CD4-positive, alpha-beta T cell treated with Interleukin-4 for 4 hours (primary cell): ENCODE measurements around the gene IDI1.
A peak's percentile ranks its signal among the peaks of the same experiment; 100 is the strongest.
"Not testable (repeated sequence)": the region's sequence is repeated elsewhere in the genome, so short reads cannot be mapped to it uniquely, and the experiment has no call there.

Experiments
- DNase-seq: peaks from one replicate; pipeline ENCODE4 v3.0.0-alpha.2; 2020

IDI1 gene

DNA sequence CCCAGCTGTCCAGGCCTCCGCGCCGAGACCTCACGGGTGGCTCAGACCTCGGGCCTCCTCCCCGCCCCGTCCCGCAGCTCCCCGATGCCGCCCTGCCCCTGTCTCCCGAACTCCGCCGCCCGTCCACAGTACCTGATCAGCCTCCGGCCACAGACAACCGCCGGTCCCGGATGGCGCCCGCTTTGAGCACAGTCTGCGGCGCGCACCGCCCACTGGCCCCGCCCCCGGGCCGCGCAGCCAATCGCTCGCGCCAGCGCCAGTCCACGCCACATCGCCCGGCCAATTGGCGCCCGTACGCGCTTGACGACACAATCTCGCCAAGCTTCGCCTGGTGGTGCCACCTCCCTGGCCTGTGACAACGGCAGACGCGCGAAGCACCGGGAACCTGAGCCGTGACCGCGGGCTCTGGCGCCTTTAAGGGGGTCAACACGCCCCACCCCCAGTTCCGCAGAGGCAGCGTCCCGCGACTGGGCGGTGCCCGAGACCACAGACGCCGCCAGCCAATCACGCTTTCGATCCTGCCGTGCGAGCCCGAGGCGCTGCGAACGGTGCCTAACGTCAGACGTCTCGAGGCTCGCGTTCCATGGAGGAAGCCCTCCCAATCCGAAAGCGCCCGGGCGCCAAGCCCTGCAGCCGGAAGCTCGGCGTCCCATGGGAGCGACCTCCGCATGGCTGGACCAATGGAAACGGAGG, at the start of gene IDI1:
Gene IDI1, minus strand, starts transcription at position 388 of the 693 bp plus-strand sequence. Its CDS starts 116 bp downstream, at position 272.
- DNase-seq = peak; percentile 96

DNA sequence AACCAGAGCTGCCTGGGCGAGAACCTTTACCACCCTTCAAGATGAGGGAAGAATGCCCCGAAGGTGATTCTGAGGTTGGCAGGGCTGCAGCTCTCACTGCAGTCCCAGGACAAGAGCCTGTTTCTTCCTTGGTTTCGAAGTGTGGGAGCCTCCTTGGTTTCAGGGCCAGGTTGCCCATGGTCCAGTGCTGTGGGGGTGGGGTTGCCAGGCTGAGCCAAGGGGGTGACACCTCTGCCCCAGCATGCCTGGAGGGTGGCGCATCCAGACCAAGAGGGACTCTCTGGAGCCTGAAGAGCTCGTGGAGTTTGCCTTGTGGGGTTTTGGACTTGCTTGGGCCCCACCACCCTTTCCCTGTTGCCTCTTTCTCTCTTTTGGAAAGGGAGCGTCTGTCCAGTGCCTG, 48.5 kb upstream of the IDI1 start:
- no peak for DNase-seq

DNA sequence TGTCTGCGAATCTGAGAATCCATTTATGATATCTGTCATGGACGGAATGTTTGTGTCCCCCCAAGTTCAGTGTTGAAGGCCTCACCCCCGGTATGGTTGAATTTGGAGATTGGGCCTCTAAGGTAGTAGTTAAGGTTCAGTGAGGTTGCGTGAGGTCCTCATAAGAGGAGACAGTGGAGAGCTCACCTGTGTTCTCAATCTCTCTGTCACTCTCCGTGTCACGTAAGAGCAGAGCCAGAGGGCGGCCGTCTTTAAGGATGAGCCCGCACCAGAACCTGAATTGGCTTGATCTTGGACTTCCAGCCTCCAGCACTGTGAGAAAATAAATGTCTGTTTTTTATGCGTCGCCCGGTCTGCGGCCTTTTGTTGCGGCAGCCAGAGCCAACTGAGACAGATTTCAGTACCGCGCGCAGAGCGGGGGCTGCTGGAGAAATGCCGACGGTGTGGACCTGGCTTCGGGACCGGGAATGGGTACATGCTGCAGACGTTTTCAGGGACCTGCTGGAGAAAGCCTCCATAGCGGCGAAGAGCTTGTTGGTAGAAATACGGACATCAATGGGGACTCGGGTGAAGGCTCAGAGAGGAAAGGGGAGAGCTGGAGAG, 47.5 kb upstream of the IDI1 start:
- DNase-seq = no peak

DNA sequence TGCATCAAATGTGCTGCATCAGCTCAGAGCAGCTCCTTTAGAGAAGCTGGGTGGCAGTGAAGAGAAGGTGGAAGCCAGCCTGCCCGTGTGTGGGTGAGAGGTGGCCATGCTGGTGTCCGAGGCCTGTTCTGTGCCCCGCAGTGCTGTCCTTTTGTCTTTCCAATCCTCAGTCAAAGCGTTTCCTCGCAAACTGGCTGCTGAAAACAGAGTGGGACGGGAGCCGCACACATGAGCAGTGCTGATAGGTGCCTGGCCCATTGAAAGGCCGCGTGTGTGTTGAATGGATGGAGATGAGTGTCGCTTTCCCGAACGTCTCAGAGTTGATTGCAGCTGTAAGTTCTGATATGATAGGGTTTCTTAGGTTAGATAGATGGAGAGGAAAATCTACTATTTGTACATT, 46.6 kb upstream of the IDI1 start:
- DNase-seq = no peak

DNA sequence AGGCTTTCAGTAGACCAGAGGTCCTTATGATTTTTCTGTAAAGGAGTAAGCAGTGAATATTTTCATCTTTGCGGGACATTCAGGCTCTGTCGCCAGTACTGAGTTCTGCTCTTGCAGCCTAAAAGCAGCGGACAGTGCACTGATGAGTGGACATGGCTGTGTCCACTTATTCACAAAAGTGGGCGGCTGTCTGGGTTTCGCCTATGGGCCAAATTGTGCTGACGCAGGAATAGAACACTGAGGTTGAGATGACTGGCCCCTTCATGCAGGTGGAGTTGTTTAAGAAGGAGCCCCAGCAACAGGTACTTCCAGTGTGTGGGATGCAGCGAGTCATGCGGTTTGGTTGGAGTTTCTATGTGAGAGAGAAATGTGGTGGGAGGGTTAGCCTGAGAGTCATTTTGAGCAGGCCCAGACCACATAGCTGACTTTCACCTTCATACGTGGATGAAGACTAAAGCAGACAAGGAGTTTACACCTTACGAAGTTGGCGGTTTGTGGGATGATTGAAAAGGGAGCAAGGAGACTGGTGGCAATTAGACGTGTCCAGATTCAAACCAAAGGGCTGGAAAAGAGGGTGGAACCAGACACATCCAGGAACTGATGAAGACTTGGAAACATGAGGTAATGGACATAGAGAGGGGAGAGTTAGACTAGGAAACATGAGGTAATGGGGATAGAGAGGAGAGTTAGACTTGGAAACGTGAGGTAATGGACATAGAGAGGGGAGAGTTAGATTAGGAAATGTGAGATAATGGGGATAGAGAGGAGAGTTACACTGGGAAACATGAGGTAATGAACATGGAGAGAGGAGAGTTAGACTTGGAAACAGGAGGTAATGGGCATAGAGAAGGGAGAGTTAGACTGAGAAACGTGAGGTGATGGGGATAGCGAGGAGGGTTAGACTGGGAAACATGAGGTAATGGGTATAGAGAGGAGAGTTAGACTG, 45.5 kb upstream of the IDI1 start:
- no peak for DNase-seq

DNA sequence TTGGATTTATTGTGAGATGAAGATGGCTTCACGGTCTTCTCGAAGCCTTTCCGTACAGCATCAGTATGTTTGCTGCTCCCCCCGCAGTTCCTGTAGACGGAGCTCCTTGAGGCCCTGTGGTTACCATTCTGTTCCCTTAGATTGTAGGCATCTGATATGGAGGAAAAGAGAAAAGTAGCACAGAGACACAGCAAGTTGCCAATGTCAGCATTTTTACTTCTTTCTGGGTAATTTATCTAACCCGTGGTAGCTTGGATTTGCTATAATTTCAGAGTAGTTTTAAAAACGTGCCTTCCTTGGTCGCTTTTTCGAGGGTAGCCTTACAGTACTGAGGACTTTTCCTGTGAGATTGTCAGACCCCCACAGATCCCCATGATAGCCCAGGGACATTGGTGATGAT, 44.8 kb upstream of the IDI1 start:
- DNase-seq = no peak

DNA sequence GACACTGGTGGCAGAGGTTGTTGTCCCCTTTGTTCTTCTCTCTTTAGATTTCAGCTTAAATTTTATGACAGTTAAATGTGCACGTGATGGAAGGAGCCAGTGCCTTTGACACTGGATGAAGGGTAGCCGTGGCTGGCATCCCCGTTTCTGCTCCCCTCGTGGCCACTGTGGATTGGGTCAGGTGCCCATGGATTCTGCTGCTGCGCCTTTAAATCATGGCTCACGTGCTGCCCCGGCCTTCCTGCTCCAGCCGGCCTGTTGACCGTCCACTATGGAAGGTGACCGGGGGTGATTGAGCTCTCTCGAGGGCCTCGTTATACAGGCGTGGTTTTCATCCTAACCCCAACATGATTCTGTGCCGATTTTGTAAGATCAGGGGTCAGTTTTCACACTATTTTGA, 41.8 kb upstream of the IDI1 start:
- no peak for DNase-seq

DNA sequence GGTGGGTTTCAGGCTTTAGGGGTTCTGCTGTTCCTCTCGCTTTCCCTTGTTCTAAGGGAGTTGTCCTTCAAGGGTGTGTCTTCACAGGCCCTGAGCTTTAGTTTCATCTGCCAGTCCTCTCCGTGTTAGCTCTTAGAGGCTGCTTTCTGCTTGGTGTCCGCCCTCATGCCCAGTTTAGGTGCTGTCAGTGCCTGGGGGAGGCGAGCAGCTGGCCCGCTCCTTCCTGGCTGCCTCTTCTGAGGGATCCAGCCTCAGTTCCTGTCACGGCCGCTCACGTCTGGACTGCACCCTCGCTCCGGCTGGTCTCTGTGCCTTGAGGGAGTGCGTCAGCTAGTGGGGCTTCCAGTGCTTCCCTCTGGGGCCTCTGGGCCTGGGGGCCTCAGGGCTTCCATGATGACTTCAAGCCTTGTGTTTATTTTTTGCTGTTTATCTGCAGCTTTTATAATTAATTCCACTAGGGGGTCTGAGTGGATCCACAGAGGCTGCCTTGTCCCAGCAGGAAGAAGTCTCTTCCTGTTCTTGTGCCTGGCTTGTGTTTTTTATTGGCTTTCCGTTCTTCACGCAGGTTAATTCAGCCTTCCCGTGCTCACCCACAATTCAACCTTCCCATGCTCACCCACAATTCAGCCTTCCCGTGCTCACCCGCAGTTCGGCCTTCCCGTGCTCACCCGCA, 40.2 kb upstream of the IDI1 start:
- no peak for DNase-seq

DNA sequence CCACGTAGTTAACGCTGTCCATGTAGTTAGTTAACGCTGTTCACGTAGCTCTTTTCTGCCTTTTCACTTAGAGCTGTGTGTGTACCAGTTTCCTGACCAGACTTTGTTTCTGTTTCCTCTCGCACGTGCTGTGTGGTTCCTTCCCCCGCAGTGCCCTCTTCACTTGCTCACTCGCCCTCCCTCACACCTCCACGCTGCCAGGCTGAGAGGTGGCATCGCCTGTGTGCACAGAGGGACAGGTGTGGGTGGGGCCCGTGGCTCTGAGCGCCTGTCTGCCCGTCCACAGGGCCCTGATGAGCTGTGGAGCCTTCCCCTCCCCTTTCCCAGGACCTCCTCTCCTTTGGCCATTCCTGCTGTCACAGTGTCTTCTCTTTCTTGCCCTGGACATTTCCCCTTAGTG, 37.9 kb upstream of the IDI1 start:
- no peak for DNase-seq

DNA sequence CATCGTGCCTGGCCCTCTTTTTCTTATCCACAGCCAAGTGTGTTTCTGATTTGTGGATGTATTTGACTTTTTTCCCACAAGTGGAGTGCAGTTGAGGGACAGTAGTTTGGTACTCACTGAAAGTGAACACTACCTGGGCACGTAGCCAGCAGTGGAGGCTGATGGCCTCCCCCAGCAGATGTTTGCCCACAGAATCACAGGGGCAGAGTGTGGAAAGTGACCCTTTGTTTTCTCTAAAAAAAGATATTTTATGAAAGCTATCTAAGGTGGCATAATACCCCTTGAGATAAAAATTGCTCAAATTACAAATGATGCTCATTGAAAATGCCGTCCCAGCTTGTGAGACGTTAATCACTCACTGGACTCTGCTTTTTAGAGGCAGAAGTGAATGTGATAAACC, 36.3 kb upstream of the IDI1 start:
- DNase-seq = no peak

DNA sequence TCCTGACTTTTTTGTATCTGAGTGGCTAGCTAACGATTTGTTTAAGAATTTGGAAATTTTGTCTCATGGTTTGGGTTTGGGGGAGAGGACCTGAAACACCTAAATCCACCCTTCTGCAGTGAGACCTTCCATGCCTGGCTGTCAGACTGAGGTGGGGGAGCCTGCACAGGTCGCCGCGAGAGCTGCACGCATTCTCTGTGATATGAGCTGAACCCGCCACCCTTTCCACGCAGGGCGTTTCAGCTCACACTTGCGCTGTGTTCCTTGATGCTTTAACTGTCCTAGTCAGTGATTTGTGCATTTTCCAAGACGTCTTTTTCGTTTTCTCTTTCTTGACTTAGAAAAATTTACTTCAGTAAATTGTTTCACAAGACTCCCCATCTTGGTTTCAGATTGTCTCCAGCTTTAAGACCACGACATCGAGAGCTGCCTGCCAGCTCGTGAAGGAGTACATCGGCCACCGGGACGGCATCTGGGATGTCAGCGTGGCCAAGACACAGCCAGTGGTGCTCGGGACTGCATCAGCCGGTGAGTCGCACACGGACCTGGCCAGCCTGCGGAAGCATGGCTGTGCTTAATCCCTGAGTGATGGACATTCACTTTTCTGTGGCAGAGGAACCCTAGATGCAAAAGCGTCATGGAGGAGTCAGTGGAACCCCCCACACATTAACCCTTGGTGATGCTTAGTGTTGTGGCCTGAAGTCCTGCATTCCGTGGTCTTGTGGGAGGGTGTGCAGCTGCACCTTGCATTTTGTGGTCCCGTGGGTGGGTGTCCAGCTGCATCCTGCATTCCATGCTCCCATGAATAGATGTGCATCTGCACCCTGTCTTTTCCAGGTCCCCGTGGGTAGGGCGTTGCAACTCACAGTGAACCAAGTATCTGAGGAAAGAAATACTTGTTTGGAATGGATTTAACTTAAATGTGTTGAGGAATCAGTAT, 35.4 kb upstream of the IDI1 start:
- no peak for DNase-seq

DNA sequence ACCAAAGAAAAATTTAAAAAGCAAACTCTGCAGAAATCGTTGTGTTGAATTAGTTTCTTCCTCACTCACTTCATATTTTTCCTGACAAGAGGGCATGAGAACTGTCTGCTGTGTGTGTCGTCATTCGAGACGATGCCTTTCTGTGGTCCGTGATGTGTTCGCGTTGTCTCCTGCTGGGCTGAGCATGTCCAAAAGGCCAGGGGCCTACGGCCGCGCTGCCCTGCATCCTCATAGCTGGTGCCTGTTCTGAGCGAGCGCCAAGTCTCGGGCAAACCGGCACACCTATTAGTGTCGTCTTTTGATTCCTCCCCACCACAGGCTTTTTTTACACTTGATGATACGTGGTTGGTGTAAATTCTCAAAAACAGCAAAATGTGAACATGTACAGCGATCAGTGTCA, 34.7 kb upstream of the IDI1 start:
- DNase-seq = no peak

DNA sequence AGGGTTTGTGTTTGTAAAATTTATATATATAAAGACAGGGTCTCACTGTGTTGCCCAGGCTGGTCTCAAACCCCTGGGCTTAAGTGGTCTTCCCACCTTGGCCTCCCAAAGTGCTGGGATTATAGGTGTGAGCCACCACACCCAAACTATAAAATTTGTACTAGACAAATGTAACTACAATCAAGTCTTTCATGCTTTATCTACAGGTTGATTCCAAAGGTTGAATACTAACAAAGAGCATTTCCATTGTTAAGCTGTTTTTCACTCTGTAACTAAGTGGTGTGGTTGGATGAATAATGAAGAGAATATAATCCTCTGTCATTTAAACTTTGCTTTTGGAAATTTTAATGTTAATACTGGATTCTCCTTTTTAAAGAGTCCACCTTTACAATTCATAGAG, 29.7 kb upstream of the IDI1 start:
- no peak for DNase-seq

DNA sequence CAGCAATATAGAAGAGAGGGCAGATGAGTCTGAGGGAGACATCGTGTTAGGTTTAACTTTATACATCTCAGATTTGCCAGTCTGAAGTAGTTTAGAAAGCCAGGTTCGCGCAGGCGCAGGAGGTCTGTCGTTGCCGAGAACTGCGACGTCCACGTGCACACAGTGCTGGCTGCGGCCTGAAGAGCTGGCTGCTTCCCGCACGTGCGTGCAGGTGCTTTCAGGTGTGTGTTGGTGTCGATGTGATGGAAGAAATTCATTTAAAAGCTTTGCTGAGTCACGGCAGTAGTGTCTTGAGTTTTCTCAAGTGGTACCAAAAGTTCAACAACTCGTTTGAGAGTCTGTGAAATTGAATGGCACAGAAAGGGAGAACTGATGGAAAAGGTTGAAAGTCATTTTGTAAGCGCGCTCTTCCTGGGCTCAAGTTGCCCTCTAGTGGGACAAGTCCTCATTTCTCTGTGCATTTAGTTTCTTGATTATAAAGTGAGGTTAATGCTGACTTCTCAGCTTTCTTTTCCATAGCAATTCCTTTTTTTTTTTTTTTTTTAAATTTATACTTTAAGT, 25.9 kb upstream of the IDI1 start:
- no peak for DNase-seq

DNA sequence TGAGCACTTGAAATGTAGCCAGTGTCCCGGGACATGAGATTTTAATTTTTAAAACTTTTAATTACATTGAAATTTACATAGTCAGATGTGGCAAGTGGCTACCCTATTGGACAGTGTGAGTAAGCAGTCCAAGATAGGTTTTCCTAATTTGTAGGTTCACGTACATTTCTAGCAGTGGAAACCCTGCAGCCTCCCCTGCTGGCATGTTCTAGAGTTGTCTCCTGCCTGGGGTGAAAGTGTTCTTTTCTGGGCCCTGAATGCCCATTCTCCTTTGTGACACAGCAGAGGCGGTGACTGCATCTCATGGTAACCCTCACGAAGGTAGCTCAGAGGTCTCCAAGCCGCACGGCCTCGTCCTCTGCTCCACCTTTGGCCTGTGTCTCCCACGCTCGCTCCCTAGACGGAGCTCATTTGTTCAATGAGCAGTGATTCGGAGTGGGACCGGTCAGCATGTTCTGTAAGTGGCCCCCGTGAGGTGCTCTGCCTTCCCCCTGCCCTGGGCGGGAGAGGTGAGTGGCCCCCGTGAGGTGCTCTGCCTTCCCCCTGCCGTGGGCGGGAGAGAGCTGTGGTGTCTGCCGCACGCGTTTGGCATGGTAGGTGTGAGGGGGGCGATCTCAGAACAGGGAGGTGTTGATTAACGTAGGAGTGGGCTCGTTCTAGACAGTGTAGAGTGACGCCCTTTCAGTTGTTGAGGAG, 25.3 kb upstream of the IDI1 start:
- no peak for DNase-seq

DNA sequence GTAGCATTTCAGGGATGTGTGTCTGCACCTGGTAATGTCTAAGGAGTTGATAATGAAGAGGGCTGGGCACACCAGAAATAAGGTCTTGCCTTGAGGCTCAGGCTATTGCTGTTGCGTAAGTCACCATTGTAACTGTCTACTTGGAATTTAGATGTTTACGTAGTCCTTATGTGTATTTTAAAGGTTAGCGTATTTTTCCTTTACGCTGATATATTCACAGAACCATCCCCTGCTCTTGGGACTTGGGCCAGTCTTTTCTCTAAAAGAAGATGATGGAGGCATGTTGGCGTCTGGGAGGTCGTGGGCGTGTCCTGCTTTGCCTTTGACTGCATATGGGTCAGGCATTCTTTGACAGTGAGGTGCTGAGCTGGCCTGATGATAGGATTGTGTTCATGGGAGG, 22.0 kb upstream of the IDI1 start:
- DNase-seq = no peak

DNA sequence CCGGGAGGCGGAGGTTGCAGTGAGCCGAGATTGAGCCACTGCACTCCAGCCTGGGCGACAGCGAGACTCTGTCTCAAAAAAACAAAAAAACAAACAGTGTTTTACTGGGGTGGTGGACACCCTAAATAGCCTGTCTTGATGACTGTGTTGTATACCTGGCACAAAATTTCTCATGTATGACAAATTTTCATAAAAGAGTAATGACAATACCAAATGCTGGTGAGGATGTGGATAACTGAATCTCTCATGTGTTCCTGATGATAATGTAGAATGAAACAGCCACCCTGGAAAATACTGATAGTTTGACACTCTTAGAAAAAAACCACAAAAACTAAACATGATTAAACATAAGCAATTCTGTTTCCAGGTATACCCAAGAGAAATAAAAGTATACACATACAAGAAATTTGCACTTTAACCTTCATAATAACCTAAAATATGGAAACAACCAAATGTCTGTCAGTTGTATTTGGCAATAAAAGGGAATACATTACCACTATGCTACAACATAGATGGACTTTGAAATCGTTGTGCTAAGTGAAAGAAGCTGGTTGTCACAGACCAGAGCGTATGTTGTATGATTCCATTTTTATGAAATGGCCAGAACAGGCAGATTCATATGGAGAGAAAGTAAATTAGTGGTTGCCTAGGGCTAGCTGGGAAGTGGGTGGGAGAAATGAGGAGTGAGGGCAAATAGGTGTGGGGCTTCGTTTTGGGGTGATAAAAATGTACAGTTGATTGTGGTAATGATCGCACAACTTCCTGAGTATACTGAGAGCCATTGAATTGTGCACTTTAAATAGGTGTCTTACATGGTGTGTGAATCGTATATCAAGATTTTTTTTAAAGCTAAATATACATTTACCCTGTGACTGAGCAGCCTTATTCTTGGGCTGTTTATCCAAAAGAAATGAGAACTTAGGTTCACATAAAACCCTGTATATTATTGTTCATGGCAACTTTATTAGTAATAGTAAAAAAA, 19.8 kb upstream of the IDI1 start:
- no peak for DNase-seq

DNA sequence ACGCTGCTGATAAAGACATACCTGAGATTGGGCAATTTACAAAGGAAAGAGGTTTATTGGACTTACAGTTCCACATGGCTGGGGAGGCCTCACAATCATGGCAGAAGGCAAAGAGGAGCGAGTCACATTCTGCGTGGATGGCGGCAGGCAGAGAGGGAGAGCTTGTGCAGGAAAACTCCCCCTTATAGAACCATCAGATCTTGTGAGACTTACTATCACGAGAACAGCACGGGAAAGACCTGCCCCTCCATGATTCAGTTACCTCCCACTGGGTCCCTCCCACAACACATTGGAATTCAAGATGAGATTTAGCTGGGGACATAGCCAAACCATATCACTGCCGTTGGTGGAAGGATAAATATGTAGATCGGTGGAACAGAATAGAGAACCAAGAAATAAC, 17.8 kb upstream of the IDI1 start:
- not testable (repeated sequence) for DNase-seq

DNA sequence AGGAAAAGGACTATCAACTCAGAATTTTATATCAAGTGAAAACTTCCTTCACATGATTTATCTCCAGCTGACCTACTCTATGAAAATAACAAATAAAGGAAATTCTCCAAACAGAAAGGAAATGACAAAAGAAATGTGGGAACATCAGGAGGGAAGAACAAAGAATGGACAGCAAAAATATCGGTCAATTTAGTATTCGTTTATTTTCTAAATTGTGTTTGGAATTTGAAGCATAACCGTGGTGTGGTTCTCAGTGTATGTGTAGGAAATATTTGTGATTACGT, 16.0 kb upstream of the IDI1 start:
- no peak for DNase-seq

DNA sequence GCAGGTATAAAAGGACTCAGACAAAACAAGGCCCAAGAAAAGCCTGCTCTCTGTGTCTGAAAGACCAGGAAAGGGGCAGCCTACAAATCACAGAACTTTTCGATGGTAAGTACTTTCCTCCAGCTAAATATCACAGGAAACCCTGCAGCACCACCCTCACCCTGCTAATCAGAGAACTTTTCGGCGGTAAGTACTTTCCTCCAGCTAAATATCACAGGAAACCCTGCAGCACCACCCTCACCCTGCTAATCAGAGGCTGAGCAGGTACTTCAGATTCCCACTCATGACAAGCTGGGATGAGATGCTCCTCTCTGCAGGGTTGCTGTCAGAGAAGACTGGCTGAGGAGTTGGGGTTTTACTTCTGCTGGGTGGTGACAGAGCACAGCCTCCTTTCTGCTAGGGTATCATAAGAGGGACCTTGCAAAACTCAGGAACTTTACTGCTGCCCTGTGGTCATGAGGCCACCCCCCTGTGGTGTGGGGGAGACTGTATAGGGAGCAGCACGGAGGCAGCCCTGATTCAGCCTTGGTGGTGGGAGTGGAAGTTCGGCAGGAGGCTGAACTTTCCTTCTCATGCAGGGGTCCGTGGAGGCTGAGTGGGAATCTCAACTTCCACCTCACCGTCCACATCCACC, 14.4 kb upstream of the IDI1 start:
- peak; percentile 61 for DNase-seq
